Spleen (tissue), 11 donors: ENCODE results near the gene METTL4. TPM values are rescaled to one million over a fixed set of nuclear protein-coding genes. Genes with fewer than 3 reads are reported as not detected.

ENCODE experiments used
- DNase-seq: peaks from one replicate; pipeline ENCODE4 v3.0.0-alpha.2; 2020
- H3K27ac ChIP-seq, 8 donors: fragments of 200-600 bp; sonication (generic) in 7 of 8; 1 replicate in 4 of 8; 2 replicates in 4 of 8; pipeline versions ENCODE4 v1.5.0 to v1.8.0; 2016 to 2021; ENCODE audit warnings: inconsistent platforms in 4 of 8, mild to moderate bottlenecking in 4 of 8, moderate library complexity in 1 of 8
- H3K27me3 ChIP-seq, 7 donors: fragments of 200-600 bp; sonication (generic) in 6 of 7; replicated peaks in 1 of 7; 1 replicate in 4 of 7; 2 replicates in 3 of 7; pipeline versions ENCODE4 v1.5.0 to v1.8.0; 2016 to 2021; ENCODE audit warnings: inconsistent platforms in 3 of 7, mild to moderate bottlenecking in 1 of 7
- H3K36me3 ChIP-seq, 6 donors: fragments of 200-600 bp; sonication (generic) in 5 of 6; 1 replicate in 4 of 6; 2 replicates in 2 of 6; pipeline versions ENCODE4 v1.5.0 to v1.8.0; 2016 to 2021; ENCODE audit warnings: inconsistent platforms in 2 of 6
- H3K4me1 ChIP-seq, 6 donors: fragments of 200-600 bp; sonication (generic) in 5 of 6; 1 replicate in 3 of 6; 2 replicates in 3 of 6; pipeline versions ENCODE4 v1.5.0 to v1.8.0; 2016 to 2021; ENCODE audit warnings: inconsistent platforms in 3 of 6
- H3K4me3 ChIP-seq, 8 donors: fragments of 200-600 bp; sonication (generic) in 7 of 8; 1 replicate in 4 of 8; 2 replicates in 4 of 8; pipeline versions ENCODE4 v1.5.0 to v1.8.0; 2016 to 2021; ENCODE audit warnings: inconsistent platforms in 4 of 8, mild to moderate bottlenecking in 4 of 8, moderate library complexity in 2 of 8
- H3K9me3 ChIP-seq, 8 donors: fragments of 200-600 bp; sonication (generic) in 7 of 8; 1 replicate in 4 of 8; 2 replicates in 4 of 8; pipeline versions ENCODE4 v1.5.0 to v1.8.0; 2016 to 2021; ENCODE audit warnings: inconsistent platforms in 4 of 8
- CTCF ChIP-seq, 11 experiments: fragments of 200-600 bp in 7 of 11; fragments of 450-650 bp in 4 of 11; sonication (generic) in 4 of 11; IDR thresholded peaks in 8 of 11; conservative IDR thresholded peaks in 3 of 11; 1 replicate in 7 of 11; 2 replicates in 4 of 11; pipeline versions ENCODE4 v1.4.0 to v1.8.0; 2016 to 2021; ENCODE audit warnings: antibody characterized with exemption in 11 of 11, inconsistent platforms in 4 of 11, mild to moderate bottlenecking in 1 of 11
- POLR2A ChIP-seq, 3 donors: fragments of 450-650 bp; IDR thresholded peaks; one replicate each; pipeline ENCODE4 v1.5.1; 2017; ENCODE audit warnings: antibody characterized with exemption in 3 of 3, mild to moderate bottlenecking in 1 of 3
- POLR2AphosphoS5 ChIP-seq, 3 donors: sonication (generic); formaldehyde crosslinking; IDR thresholded peaks; one replicate each; pipeline ENCODE4 v1.5.1; 2017; ENCODE audit warnings: antibody characterized with exemption in 3 of 3
- WGBS, 5 donors: extraction: QIAGEN DNeasy Blood & Tissue Kit in 3 of 5; methylation state at CpG; one replicate each; pipeline versions ENCODE4 v1.1.5 to v1.1.7; 2013 to 2018; 5-methylcytosine and 5-hydroxymethylcytosine counted together
- intact Hi-C: fragments of 100-400 bp; cut with DNase I; formaldehyde crosslinking; loops from one replicate; pipeline ENCODE4 v1.15.0; 2023; ENCODE audit warnings: low total_unique reads
- polyA plus RNA-seq, 3 donors: library from polyadenylated mRNA; stranded (reverse); fragments of 200-250 nt; gene quantifications; one replicate each; pipeline ENCODE4 v1.2.1, GENCODE V29; 2013
- total RNA-seq, 7 donors: library from RNA; depleted of rRNA in 3 of 7; stranded (reverse); fragments of >200 nt in 3 of 7; fragmentation: NEBNext Ultra II Directional in 4 of 7; extraction: Animal tissue kit (Norgen Biotek cat#: 25700) in 4 of 7; gene quantifications; one replicate each; pipeline versions ENCODE4 v1.1.0 to v1.2.1, GENCODE V29; 2016 to 2021
- donor health status: healthy with polysubstance abuse.
- donor health status: DM: no; HTN: no; CAD: no; lungs with moderate emphysema.
- donor health status: DM: no; HTN: no; CAD: no.
- donor health status: Bipolar disorder and iron deficiency.
- donor health status: healthy.
- donor health status: DM: no; HTN: no; CAD: no.
- donor health status: DM: yes; HTN: yes; CAD: no.

METTL4 gene
- total and polyA plus RNA-seq, 10 donors = 9.1 to 30.8 (median 14.9) TPM

GRCh38 chr18:2538236-2538635, 33.1 kb downstream of the METTL4 start:
- Histone ChIP-seq H3K27ac (no peak overlapping the region), H3K4me3 (no peak overlapping the region), H3K27me3 (no peaks in the 10 kb centered on the region), H3K4me1 (peaks cover 0 to 23% (median 4%) of the 10 kb centered on the region in 6 donors), H3K9me3 (no peaks in the 10 kb centered on the region), H3K36me3 (peaks cover 0 to 32% (median 2%) of the 10 kb centered on the region in 6 donors)
- DNase-seq = no peak
- intact Hi-C loops = no loop called here
- no peak for TF ChIP-seq POLR2AphosphoS5 (IDR thresholded peaks at IDR 0.05)
- TF ChIP-seq POLR2A (IDR thresholded peaks at IDR 0.05) = no peak
- TF ChIP-seq CTCF (IDR thresholded peaks at IDR 0.05 in 8 of 11, conservative IDR thresholded peaks at IDR 0.05 in 3 of 11) = no peak
- WGBS, 5 donors = 81 to 100% (median 95%) methylated on average over 1 of the region's 1 CpG

- intact Hi-C loops = no loop called here
- Histone ChIP-seq H3K27ac (no peak overlapping the region), H3K27me3 (no peaks in the 10 kb centered on the region), H3K4me1 (peaks cover 0 to 19% (median 3%) of the 10 kb centered on the region in 6 donors), H3K4me3 (no peak overlapping the region), H3K9me3 (peaks cover 0 to 4% (median 0%) of the 10 kb centered on the region in 8 donors), H3K36me3 (peaks cover 0 to 41% (median 2%) of the 10 kb centered on the region in 6 donors)
- TF ChIP-seq POLR2AphosphoS5 (IDR thresholded peaks at IDR 0.05) (no peak), POLR2A (IDR thresholded peaks at IDR 0.05) (no peak), CTCF (IDR thresholded peaks at IDR 0.05 in 8 of 11, conservative IDR thresholded peaks at IDR 0.05 in 3 of 11) (no peak)
- WGBS, 5 donors = 56 to 64% (median 61%) methylated on average over 3 of the region's 3 CpGs
- no peak for DNase-seq
These were observed 34.0 kb downstream of the METTL4 start for GRCh38 chr18:2537296-2537695.

GRCh38 chr18:2536493-2536892, 34.8 kb downstream of the METTL4 start:
- peaks cover 0 to 5% (median 0%) of the 10 kb centered on the region in 8 donors for H3K9me3 ChIP-seq
- H3K27ac ChIP-seq = no peak overlapping the region
- H3K4me1 ChIP-seq = peaks cover 0 to 11% (median 0%) of the 10 kb centered on the region in 6 donors
- peaks cover 0 to 45% (median 2%) of the 10 kb centered on the region in 6 donors for H3K36me3 ChIP-seq
- no peak overlapping the region for H3K4me3 ChIP-seq
- H3K27me3 ChIP-seq = no peaks in the 10 kb centered on the region
- intact Hi-C loops = no loop called here
- TF ChIP-seq POLR2AphosphoS5 (IDR thresholded peaks at IDR 0.05) (no peak), POLR2A (IDR thresholded peaks at IDR 0.05) (no peak), CTCF (IDR thresholded peaks at IDR 0.05 in 8 of 11, conservative IDR thresholded peaks at IDR 0.05 in 3 of 11) (no peak)
- 77 to 91% (median 87%) methylated on average over 4 of the region's 4 CpGs for WGBS, 5 donors
- no peak for DNase-seq

- no peak for DNase-seq
- H3K36me3 ChIP-seq = peaks cover 0 to 45% (median 2%) of the 10 kb centered on the region in 6 donors
- 47 to 95% (median 74%) methylated on average over 2 of the region's 2 CpGs for WGBS, 5 donors
- peaks cover 0 to 10% (median 0%) of the 10 kb centered on the region in 6 donors for H3K4me1 ChIP-seq
- no peak overlapping the region for H3K27ac ChIP-seq
- intact Hi-C loops = no loop called here
- TF ChIP-seq CTCF (IDR thresholded peaks at IDR 0.05 in 8 of 11, conservative IDR thresholded peaks at IDR 0.05 in 3 of 11) = no peak
- no peak for TF ChIP-seq POLR2AphosphoS5 (IDR thresholded peaks at IDR 0.05)
- TF ChIP-seq POLR2A (IDR thresholded peaks at IDR 0.05) = no peak
- no peaks in the 10 kb centered on the region for H3K27me3 ChIP-seq
- no peak overlapping the region for H3K4me3 ChIP-seq
- peaks cover 0 to 5% (median 0%) of the 10 kb centered on the region in 8 donors for H3K9me3 ChIP-seq
These were observed 35.2 kb downstream of the METTL4 start for GRCh38 chr18:2536063-2536462.
